Measurements from ENCODE around the gene CASQ1. TPM values are rescaled to one million over a fixed set of nuclear protein-coding genes. Genes with fewer than 3 reads are reported as not detected.

CASQ1 gene
- total RNA-seq, 1 experiment from 2014 or later = 0.46 TPM

DNA sequence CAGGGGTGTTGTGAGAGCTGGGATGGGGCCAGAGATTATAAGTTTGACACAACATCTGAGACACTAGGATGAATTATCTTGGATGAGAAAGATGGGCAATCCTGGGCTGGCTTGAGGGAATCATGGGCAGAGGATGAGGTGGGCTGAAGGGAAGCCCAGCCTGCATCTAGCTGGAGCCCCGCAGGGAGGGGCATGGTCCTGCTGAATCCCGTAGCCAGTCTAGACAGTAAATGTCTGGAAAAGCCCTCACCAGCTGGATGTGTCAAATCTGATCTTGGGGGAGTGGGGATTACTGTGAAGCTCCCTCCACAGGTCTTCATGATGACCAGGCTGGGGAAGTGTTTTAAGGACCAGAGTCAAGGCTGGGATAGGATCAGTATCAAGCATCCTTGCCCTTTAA, 3.6 kb upstream of the CASQ1 start:
- Mint-ChIP-seq H3K27me3 (ENCODE audit: low read depth) (no peaks in the 10 kb centered on the region; the same call in 1 of the 2 replicates), H3K4me1 (peaks cover 22% of the 10 kb centered on the region), H3K9me3 (no peaks in the 10 kb centered on the region), H3K36me3 (no peaks in the 10 kb centered on the region), H3K27ac (no peak overlapping the region), H3K4me3 (no peak overlapping the region)
- no peak for TF ChIP-seq ZNF416 (CRISPR knock-in tag; IDR thresholded peaks at IDR 0.05)
- CTCF ChIA-PET = interaction anchor here (0.6 to 1.5 kb wide), 4 partner anchors 24 to 109 kb away, joined by 3 to 6 read pairs (median 4); no protein-coding TSS in a partner anchor
- POLR2A ChIA-PET = no interaction called here
- ATAC-seq (no peak), DNase-seq (ENCODE audit: low spot score) (no peak)

DNA sequence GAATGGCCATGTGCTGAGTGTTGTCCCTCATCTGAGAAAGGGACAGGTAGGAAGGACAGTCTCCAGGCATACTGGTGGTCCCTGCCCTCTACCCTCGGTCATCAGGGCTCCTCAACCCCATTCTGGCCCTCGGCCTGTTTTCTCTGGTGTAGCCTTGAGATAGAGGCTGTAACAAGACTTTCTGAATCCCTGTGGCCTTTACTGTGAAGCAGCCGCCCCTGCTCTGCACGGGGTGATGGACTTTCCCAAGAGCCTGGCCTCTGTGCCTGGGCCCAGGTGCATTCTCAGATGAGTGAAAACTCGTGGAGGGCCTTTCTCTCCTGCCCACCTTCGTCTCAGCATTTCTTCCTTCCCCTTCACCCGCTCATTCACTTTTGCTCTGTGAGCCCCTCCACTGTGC, 3.0 kb upstream of the CASQ1 start:
- Mint-ChIP-seq H3K27me3 (ENCODE audit: low read depth) (no peaks in the 10 kb centered on the region; the same call in 1 of the 2 replicates), H3K9me3 (no peaks in the 10 kb centered on the region), H3K4me3 (no peak overlapping the region), H3K36me3 (no peaks in the 10 kb centered on the region), H3K27ac (no peak overlapping the region), H3K4me1 (peaks cover 19% of the 10 kb centered on the region)
- no peak for TF ChIP-seq FOXP1 (CRISPR knock-in tag; IDR thresholded peaks at IDR 0.05; ENCODE audit: borderline replicate concordance)
- TF ChIP-seq CREM (CRISPR knock-in tag; IDR thresholded peaks at IDR 0.05) = no peak
- no peak for TF ChIP-seq FOXK1 (CRISPR knock-in tag; IDR thresholded peaks at IDR 0.05)
- no peak for TF ChIP-seq OVOL2 (CRISPR knock-in tag; IDR thresholded peaks at IDR 0.05; ENCODE audit: borderline replicate concordance)
- no peak for TF ChIP-seq GRHL2 (CRISPR knock-in tag; IDR thresholded peaks at IDR 0.05; ENCODE audit: insufficient replicate concordance, severe bottlenecking)
- no peak for TF ChIP-seq CBFB (CRISPR knock-in tag; IDR thresholded peaks at IDR 0.05; ENCODE audit: low read depth)
- TF ChIP-seq ZNF671 (CRISPR knock-in tag; IDR thresholded peaks at IDR 0.05) = no peak
- no peak for TF ChIP-seq JAZF1 (CRISPR knock-in tag; IDR thresholded peaks at IDR 0.05)
- no peak for TF ChIP-seq RELA (CRISPR knock-in tag; IDR thresholded peaks at IDR 0.05; ENCODE audit: borderline replicate concordance)
- TF ChIP-seq, protein P1, sequence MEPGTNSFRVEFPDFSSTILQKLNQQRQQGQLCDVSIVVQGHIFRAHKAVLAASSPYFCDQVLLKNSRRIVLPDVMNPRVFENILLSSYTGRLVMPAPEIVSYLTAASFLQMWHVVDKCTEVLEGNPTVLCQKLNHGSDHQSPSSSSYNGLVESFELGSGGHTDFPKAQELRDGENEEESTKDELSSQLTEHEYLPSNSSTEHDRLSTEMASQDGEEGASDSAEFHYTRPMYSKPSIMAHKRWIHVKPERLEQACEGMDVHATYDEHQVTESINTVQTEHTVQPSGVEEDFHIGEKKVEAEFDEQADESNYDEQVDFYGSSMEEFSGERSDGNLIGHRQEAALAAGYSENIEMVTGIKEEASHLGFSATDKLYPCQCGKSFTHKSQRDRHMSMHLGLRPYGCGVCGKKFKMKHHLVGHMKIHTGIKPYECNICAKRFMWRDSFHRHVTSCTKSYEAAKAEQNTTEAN (CRISPR knock-in tag; IDR thresholded peaks at IDR 0.05) = no peak
- TF ChIP-seq TEAD1 (CRISPR knock-in tag; IDR thresholded peaks at IDR 0.05) = no peak
- TF ChIP-seq, protein P2, sequence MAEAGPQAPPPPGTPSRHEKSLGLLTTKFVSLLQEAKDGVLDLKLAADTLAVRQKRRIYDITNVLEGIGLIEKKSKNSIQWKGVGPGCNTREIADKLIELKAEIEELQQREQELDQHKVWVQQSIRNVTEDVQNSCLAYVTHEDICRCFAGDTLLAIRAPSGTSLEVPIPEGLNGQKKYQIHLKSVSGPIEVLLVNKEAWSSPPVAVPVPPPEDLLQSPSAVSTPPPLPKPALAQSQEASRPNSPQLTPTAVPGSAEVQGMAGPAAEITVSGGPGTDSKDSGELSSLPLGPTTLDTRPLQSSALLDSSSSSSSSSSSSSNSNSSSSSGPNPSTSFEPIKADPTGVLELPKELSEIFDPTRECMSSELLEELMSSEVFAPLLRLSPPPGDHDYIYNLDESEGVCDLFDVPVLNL (CRISPR knock-in tag; IDR thresholded peaks at IDR 0.05; ENCODE audit: borderline replicate concordance, low read depth) = no peak
- no peak for TF ChIP-seq GABPB1 (CRISPR knock-in tag; IDR thresholded peaks at IDR 0.05)
- ATAC-seq = no peak
- CTCF ChIA-PET = interaction anchor here (1.3 to 1.5 kb wide), 3 partner anchors 25 to 104 kb away, joined by 3 to 6 read pairs (median 3); no protein-coding TSS in a partner anchor
- DNase-seq (ENCODE audit: low spot score) = no peak
- POLR2A ChIA-PET = no interaction called here

- Mint-ChIP-seq H3K27ac (no peak overlapping the region), H3K36me3 (no peaks in the 10 kb centered on the region), H3K9me3 (no peaks in the 10 kb centered on the region), H3K4me3 (no peak overlapping the region), H3K4me1 (peaks cover 19% of the 10 kb centered on the region), H3K27me3 (ENCODE audit: low read depth) (no peaks in the 10 kb centered on the region; the same call in 1 of the 2 replicates)
- ATAC-seq (no peak), DNase-seq (ENCODE audit: low spot score) (no peak)
- TF ChIP-seq ZNF263 (CRISPR knock-in tag; IDR thresholded peaks at IDR 0.05; ENCODE audit: low read depth) (no peak), ZNF423 (CRISPR knock-in tag; IDR thresholded peaks at IDR 0.05) (no peak), JAZF1 (CRISPR knock-in tag; IDR thresholded peaks at IDR 0.05) (no peak), GTF2I (CRISPR knock-in tag; conservative IDR thresholded peaks at IDR 0.05) (no peak), RORB (CRISPR knock-in tag; IDR thresholded peaks at IDR 0.05) (no peak), ZNF219 (CRISPR knock-in tag; IDR thresholded peaks at IDR 0.05; ENCODE audit: borderline replicate concordance) (no peak), FOXP4 (CRISPR knock-in tag; IDR thresholded peaks at IDR 0.05) (no peak), OVOL2 (CRISPR knock-in tag; IDR thresholded peaks at IDR 0.05; ENCODE audit: borderline replicate concordance) (no peak)
- TF ChIP-seq, protein P3, sequence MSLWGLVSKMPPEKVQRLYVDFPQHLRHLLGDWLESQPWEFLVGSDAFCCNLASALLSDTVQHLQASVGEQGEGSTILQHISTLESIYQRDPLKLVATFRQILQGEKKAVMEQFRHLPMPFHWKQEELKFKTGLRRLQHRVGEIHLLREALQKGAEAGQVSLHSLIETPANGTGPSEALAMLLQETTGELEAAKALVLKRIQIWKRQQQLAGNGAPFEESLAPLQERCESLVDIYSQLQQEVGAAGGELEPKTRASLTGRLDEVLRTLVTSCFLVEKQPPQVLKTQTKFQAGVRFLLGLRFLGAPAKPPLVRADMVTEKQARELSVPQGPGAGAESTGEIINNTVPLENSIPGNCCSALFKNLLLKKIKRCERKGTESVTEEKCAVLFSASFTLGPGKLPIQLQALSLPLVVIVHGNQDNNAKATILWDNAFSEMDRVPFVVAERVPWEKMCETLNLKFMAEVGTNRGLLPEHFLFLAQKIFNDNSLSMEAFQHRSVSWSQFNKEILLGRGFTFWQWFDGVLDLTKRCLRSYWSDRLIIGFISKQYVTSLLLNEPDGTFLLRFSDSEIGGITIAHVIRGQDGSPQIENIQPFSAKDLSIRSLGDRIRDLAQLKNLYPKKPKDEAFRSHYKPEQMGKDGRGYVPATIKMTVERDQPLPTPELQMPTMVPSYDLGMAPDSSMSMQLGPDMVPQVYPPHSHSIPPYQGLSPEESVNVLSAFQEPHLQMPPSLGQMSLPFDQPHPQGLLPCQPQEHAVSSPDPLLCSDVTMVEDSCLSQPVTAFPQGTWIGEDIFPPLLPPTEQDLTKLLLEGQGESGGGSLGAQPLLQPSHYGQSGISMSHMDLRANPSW (CRISPR knock-in tag; conservative IDR thresholded peaks at IDR 0.05; ENCODE audit: low read depth) = no peak
- TF ChIP-seq, protein P1 (CRISPR knock-in tag; IDR thresholded peaks at IDR 0.05) = no peak
- CTCF ChIA-PET = interaction anchor here (2.9 to 4.3 kb wide), 5 partner anchors 20 to 103 kb away, joined by 11 to 46 read pairs (median 32); no protein-coding TSS in a partner anchor
- POLR2A ChIA-PET = no interaction called here
Observed at GRCh38 chr1:160188341-160188740, 2.0 kb upstream of the CASQ1 start.

Measured in WTC11 (cell line).